Cardiac muscle cell (in vitro differentiated cells and primary cell): Measurements from ENCODE around the gene NRXN2. TPM values are rescaled to one million over a fixed set of nuclear protein-coding genes. Genes with fewer than 3 reads are reported as not detected.

Source experiments
- DNase-seq, 2 donors: peaks; one replicate each; pipeline versions ENCODE4 v3.0.0 to v3.0.0-alpha.2; 2010 to 2017; ENCODE audit warnings: low read depth in 1 of 2, low spot score in 1 of 2
- H3K27ac ChIP-seq: fragments of 200-600 bp; sonication (generic); 2 replicates; pipeline ENCODE4 v1.5.1; 2016
- H3K27me3 ChIP-seq: fragments of 200-600 bp; sonication (generic); 2 replicates; pipeline ENCODE4 v1.6.0; 2016; ENCODE audit warnings: control low read depth
- H3K36me3 ChIP-seq: fragments of 200-600 bp; sonication (generic); 2 replicates; pipeline ENCODE4 v1.5.1; 2016; ENCODE audit warnings: control low read depth
- H3K4me1 ChIP-seq: fragments of 200-600 bp; sonication (generic); 2 replicates; pipeline ENCODE4 v1.8.1; 2017; ENCODE audit warnings: low read depth, mild to moderate bottlenecking, mixed run types
- H3K4me3 ChIP-seq: fragments of 200-600 bp; sonication (generic); 2 replicates; pipeline ENCODE4 v1.5.1; 2016; ENCODE audit warnings: mild to moderate bottlenecking
- H3K9me3 ChIP-seq: fragments of 200-600 bp; sonication (generic); 2 replicates; pipeline ENCODE4 v1.5.1; 2017; ENCODE audit warnings: low read depth, mild to moderate bottlenecking, control low read depth
- polyA plus RNA-seq: library from polyadenylated mRNA; unstranded; fragments of >200 nt; fragmentation: Nextera tagmentation; extraction: Ambion mirVana; gene quantifications from 2 replicates; pipeline ENCODE4 v1.2.1, GENCODE V29; 2016
- total RNA-seq: library from RNA; depleted of rRNA; stranded (reverse); fragments of >200 nt; gene quantifications from 2 replicates; pipeline ENCODE4 v1.2.3, GENCODE V29; 2016
- TF ChIP-seq, protein P1 (sequence below): IDR thresholded peaks from 2 replicates; pipeline ENCODE4 v1.5.1; 2012; ENCODE audit warnings: low read depth, mild to moderate bottlenecking, low read length

NRXN2 gene
- total and polyA plus RNA-seq, 2 experiments from 2014 or later = 1.2 to 1.3 TPM

DNA sequence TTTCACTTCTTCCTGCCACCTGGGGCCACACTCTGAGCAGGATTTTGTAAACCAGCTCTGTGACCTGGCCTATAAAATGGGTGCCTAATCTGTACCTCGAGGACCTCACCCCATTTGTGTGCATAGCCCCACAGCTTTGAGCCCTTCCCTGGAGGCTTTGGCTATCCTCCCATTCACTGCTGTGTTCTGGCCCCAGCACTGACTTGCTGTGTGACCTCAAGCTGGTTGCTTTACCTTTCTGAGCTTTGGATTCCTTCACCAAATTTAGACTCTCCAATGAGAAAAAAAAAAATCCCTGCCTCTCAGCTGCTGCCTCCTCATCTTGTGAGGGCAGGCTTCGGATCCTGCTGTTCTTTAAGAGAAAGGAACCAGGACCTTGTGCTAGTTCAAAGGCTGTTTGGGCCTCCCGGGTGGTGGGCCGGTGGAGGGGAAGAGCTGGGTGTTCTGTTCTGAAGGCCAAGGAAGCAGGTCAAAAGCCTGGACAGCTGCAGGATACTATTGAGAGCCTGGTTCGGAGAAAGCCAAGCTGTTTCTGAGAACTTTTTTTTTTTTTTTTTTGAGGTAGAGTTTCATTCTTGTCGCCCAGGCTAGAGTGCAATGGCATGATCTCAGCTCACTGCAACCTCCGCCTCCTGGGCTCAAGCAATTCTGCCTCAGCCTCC lies 37.9 kb upstream of the NRXN2 start:
- no peak for DNase-seq
- Histone ChIP-seq H3K4me1 (peaks cover 54% of the 10 kb centered on the region), H3K4me3 (no peak overlapping the region), H3K27me3 (no peaks in the 10 kb centered on the region), H3K9me3 (no peaks in the 10 kb centered on the region), H3K27ac (peak overlapping the region; percentile 90), H3K36me3 (peaks cover 22% of the 10 kb centered on the region)
- TF ChIP-seq, protein P1, sequence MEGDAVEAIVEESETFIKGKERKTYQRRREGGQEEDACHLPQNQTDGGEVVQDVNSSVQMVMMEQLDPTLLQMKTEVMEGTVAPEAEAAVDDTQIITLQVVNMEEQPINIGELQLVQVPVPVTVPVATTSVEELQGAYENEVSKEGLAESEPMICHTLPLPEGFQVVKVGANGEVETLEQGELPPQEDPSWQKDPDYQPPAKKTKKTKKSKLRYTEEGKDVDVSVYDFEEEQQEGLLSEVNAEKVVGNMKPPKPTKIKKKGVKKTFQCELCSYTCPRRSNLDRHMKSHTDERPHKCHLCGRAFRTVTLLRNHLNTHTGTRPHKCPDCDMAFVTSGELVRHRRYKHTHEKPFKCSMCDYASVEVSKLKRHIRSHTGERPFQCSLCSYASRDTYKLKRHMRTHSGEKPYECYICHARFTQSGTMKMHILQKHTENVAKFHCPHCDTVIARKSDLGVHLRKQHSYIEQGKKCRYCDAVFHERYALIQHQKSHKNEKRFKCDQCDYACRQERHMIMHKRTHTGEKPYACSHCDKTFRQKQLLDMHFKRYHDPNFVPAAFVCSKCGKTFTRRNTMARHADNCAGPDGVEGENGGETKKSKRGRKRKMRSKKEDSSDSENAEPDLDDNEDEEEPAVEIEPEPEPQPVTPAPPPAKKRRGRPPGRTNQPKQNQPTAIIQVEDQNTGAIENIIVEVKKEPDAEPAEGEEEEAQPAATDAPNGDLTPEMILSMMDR = no peak

DNA sequence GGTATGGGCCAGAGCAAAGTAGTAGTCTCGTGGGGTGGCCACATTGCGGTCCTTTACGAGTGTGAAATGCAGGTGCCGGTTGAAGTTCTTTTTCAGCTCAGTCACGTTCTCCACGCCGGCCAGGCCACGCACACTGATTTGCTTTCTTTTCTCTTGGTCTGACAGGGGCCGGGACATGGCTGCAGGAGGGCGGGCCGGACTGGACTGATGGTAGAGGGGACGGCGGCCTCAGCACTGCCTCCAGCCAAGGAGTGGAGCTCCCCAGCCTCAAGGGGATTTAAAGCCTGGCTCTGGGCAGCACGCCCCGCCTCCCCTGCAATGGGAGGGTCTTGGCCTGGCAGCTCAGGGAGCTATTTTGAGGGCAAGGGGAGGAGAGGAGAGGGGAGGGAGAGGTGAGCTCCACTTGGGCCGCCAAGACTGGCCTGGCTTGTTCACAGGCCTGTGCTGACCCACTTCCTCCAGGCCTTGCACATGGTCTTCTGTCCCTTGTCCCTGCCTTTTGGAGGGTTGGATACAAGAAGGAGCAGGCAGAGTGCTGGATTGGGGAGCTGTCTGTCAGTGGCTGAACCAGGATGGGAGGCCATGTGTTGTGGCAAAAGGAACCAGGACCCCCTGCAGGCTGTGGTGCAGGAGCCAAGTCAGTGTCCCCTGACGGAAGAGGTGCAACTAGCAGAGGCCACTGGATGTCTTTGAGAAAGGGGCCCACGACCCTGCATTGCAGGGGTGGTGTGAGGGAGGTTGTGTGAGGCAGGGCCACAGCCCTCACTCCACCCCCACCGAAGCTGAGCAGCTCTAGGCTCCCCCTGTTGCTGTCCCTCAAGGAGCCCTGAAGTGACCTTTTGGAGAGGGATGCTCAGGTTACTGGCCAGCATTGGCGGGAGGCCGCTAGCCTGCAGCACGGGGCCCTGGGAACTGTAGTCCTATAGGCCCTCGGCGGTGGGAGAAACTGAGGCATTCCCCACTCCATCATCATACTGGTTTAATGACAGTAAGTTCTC lies 37.0 kb upstream of the NRXN2 start, which contains the start of gene PYGM:
Gene PYGM (minus strand): TSS at position 253 of the 998 bp plus-strand sequence. CDS start 76 bp downstream, at position 177.
- Histone ChIP-seq H3K27ac (peak within 1 kb of the TSS; percentile 90), H3K4me3 (peak within 1 kb of the TSS; percentile 25), H3K27me3 (no peaks in the 10 kb centered on the region), H3K9me3 (no peaks in the 10 kb centered on the region), H3K4me1 (peaks cover 50% of the 10 kb centered on the region), H3K36me3 (peaks cover 13% of the 10 kb centered on the region)
- TF ChIP-seq, protein P1 = no peak
- DNase-seq = peak; percentile 94 to 95

DNA sequence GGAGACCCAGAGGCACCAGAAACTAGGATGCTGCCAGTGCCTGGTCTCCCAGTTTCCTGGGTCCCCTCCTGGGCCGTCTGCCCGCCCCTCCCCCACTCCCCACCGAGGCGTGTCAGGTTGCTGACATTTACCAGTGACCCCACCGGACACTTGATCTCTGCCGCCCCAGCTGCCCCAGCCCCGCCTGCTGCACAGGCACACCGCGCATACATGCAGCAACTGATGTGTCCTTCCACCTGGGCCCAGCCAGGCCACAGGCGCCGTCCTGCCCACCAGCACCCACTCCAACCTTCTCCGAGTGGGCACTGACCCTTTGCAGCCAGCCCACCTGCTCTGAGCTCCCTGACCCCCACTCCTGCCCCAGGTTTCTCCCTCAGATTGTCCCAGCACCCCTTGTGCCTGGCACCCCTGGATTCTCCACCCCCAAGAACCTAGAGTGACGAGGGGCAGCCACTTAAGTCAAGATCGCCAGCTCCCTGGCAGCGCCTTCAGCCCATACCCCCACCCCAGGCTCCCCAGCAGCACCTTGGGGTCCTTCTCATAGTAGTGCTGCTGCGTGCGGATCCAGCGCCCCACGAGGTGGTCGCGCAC lies 36.2 kb upstream of the NRXN2 start:
- Histone ChIP-seq H3K9me3 (no peaks in the 10 kb centered on the region), H3K27ac (peak overlapping the region; percentile 90), H3K4me1 (peaks cover 42% of the 10 kb centered on the region), H3K27me3 (no peaks in the 10 kb centered on the region), H3K36me3 (peaks cover 5% of the 10 kb centered on the region), H3K4me3 (peak overlapping the region; percentile 25)
- TF ChIP-seq, protein P1 = no peak
- DNase-seq = peak in 1 of 2 donors; percentile 85

DNA sequence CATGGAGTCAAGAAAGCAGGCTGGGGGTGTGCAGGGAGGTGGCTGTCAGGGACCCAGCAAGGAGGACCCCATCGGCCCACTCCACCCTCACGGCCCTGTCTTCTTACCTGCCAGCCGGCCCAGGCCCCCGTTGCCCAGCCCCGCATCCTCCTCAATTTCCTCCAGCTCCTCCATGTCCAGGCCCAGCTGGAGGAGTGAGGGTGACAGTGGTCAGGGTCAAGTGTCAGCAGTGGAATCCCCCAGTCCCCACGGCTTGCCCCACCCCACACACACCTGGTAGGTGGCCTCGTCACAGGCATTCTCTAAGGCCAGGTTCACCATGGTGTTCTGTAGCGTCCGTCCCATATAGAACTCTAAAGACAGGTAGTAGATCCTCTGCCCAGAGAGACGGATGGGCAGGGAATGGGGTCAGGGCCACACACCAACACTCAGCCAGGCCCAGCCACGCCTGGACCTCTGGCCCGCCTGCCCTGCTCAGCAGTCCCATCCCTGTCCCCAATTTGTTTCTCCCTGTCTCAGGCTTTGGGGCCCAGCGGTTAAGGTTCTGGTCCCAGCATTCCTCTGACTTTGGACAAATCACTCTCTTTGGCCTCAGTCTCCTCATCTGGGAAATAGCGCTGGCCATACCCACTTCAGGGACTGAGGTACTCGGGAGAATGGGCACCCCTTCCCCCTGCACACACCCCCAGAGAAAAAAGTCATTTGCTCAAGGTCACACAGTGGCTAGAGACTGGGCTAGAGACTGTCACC lies 35.5 kb upstream of the NRXN2 start:
- Histone ChIP-seq H3K9me3 (no peaks in the 10 kb centered on the region), H3K4me1 (peaks cover 35% of the 10 kb centered on the region), H3K36me3 (peaks cover 5% of the 10 kb centered on the region), H3K27me3 (no peaks in the 10 kb centered on the region), H3K4me3 (peak overlapping the region; percentile 25), H3K27ac (peak overlapping the region; percentile 90)
- TF ChIP-seq, protein P1 = no peak
- DNase-seq = no peak
